A673 (cell line): ENCODE data around the gene PARPBP.

Experiments used
- EZH2 ChIP-seq: fragments of 200-600 bp; sonication (generic); IDR thresholded peaks from 2 replicates; pipeline ENCODE4 v1.6.1; 2017; ENCODE audit warnings: borderline replicate concordance, low read depth, mild to moderate bottlenecking, mixed read lengths, antibody characterized with exemption, low read length; ENCODE audit not compliant: poor library complexity, severe bottlenecking
- TF ChIP-seq, protein P1 (sequence below): fragments of 300-800, 200-600 bp; sonication (generic); conservative IDR thresholded peaks from 2 replicates; pipeline ENCODE4 v1.5.1; 2017; ENCODE audit warnings: low read depth, mild to moderate bottlenecking, antibody characterized with exemption, low read length, moderate library complexity, mixed read lengths

DNA sequence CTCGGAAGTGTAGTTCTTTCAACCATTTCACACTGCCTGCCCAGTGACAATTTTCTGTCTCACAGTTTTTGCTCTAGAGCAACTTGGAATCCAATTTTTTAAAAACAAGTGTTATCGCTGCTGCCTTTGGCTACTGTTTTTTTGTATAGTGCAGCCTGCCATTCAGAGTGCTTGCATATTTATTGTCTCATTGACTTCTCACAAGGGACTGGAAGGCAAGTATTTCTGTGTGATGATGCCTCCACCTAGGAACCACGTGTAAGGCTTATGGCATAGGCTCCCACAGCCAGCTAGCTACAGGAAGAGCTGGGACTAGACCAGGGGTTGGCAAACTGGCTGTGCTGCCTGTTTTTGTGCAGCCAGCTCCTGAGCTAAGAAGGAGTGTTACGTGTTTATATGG, 903 bp downstream of the PARPBP start:
- TF ChIP-seq, protein P1, sequence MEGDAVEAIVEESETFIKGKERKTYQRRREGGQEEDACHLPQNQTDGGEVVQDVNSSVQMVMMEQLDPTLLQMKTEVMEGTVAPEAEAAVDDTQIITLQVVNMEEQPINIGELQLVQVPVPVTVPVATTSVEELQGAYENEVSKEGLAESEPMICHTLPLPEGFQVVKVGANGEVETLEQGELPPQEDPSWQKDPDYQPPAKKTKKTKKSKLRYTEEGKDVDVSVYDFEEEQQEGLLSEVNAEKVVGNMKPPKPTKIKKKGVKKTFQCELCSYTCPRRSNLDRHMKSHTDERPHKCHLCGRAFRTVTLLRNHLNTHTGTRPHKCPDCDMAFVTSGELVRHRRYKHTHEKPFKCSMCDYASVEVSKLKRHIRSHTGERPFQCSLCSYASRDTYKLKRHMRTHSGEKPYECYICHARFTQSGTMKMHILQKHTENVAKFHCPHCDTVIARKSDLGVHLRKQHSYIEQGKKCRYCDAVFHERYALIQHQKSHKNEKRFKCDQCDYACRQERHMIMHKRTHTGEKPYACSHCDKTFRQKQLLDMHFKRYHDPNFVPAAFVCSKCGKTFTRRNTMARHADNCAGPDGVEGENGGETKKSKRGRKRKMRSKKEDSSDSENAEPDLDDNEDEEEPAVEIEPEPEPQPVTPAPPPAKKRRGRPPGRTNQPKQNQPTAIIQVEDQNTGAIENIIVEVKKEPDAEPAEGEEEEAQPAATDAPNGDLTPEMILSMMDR = no peak
- no peak for TF ChIP-seq EZH2
